ENCODE data around the gene MARS2.
A peak's percentile ranks its signal among the peaks of the same experiment; 100 is the strongest.

Gene MARS2

DNA sequence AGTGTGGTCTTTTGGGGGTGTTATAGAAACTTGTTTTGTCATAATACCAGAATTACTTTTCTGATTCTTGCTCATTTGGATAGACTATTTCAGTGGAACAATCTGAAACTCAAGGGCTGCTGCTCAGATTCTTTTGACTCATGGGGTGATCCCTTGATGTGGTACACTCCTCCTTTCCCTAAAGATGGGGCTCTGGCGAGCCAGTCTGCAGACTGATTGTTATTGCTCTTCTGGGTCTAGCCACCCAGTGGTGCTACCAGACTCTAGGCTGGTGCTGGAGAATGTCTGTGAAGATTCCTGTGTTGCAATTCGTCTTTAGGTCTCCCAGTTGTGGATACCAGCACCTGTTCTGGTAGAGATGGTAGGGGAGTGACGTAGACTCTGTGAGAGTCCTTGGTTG, 4.2 kb upstream of the MARS2 start:
- Histone ChIP-seq H3K4me2 (ENCODE audit: low read length) (no peak overlapping the region), H3K9me3 (ENCODE audit: insufficient read depth, low read length) (no peaks in the 10 kb centered on the region), H3K9ac (ENCODE audit: low read length) (no peak overlapping the region), H3K27me3 (ENCODE audit: low read depth, low read length) (no peaks in the 10 kb centered on the region), H3K4me1 (ENCODE audit: low read length) (0 out of 2 replicates have a peak, but pooled peaks cover 3% of the 10 kb centered on the region), H4K20me1 (ENCODE audit: insufficient read depth, low read length) (no peaks in the 10 kb centered on the region), H3K27ac (ENCODE audit: low read length) (no peak overlapping the region), H3K4me3 (ENCODE audit: low read length) (no peak overlapping the region), H3K36me3 (replicated peaks; ENCODE audit: low read depth, low read length) (no peaks in the 10 kb centered on the region), H2AFZ (ENCODE audit: low read depth, low read length) (no peak overlapping the region), H3K79me2 (ENCODE audit: low read length) (peaks cover 8% of the 10 kb centered on the region)
- TF ChIP-seq CTCF (IDR thresholded peaks at IDR 0.05; ENCODE audit: low read depth, low read length) (no peak), EZH2phosphoT487 (IDR thresholded peaks at IDR 0.05; ENCODE audit: low read depth) (no peak)

- TF ChIP-seq EZH2phosphoT487 (IDR thresholded peaks at IDR 0.05; ENCODE audit: low read depth) (no peak), CTCF (IDR thresholded peaks at IDR 0.05; ENCODE audit: low read depth, low read length) (no peak)
- Histone ChIP-seq H3K27me3 (ENCODE audit: low read depth, low read length) (no peaks in the 10 kb centered on the region), H3K79me2 (ENCODE audit: low read length) (peaks cover 42% of the 10 kb centered on the region)
Observed at GRCh38 chr2:197704434-197705120, 592 bp upstream of the MARS2 start.

DNA sequence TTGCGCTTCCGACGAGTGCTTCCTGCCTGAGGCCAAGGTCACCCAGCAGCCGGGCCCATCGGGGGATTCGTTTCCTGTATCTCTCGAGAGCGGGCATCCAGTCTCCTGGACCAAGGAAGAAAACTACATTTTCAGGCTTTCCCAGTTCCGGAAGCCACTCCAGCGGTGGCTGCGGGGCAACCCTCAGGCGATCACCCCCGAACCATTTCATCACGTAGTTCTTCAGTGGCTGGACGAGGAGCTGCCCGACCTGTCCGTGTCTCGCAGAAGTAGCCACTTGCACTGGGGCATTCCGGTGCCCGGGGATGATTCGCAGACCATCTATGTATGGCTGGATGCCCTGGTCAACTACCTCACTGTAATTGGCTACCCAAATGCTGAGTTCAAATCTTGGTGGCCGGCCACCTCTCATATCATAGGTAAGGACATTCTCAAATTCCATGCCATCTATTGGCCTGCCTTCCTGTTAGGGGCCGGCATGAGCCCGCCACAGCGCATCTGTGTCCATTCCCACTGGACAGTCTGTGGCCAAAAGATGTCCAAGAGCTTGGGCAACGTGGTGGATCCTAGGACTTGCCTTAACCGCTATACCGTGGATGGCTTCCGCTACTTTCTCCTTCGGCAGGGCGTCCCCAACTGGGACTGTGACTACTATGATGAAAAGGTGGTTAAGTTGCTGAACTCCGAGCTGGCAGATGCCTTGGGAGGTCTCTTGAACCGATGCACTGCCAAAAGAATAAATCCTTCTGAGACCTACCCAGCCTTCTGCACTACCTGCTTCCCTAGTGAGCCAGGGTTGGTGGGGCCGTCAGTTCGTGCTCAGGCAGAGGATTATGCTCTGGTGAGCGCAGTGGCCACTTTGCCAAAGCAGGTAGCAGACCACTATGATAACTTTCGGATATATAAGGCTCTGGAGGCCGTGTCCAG, 1.0 kb downstream of the MARS2 start:
- no peak for TF ChIP-seq EZH2phosphoT487 (IDR thresholded peaks at IDR 0.05; ENCODE audit: low read depth)
- TF ChIP-seq CTCF (IDR thresholded peaks at IDR 0.05; ENCODE audit: low read depth, low read length): no peak
- Histone ChIP-seq H3K9ac (ENCODE audit: low read length) (peak overlapping the region; percentile 62), H3K9me3 (ENCODE audit: insufficient read depth, low read length) (no peaks in the 10 kb centered on the region), H3K4me2 (ENCODE audit: low read length) (peak overlapping the region; percentile 97), H3K79me2 (ENCODE audit: low read length) (peaks cover 56% of the 10 kb centered on the region), H3K36me3 (replicated peaks; ENCODE audit: low read depth, low read length) (peaks cover 12% of the 10 kb centered on the region), H3K27me3 (ENCODE audit: low read depth, low read length) (no peaks in the 10 kb centered on the region), H3K4me3 (ENCODE audit: low read length) (peak overlapping the region; percentile 80), H3K4me1 (ENCODE audit: low read length) (peaks cover 36% of the 10 kb centered on the region), H2AFZ (ENCODE audit: low read depth, low read length) (no peak overlapping the region; the same call in 1 of the 2 replicates), H4K20me1 (ENCODE audit: insufficient read depth, low read length) (peaks cover 34% of the 10 kb centered on the region), H3K27ac (ENCODE audit: low read length) (no peak overlapping the region)

More at GRCh38 chr2:197704434-197705120, 592 bp upstream of the MARS2 start:
- H2AFZ ChIP-seq (ENCODE audit: low read depth, low read length): peak overlapping the region; percentile 97
- H3K9ac ChIP-seq (ENCODE audit: low read length): peak overlapping the region; percentile 83
- H4K20me1 ChIP-seq (ENCODE audit: insufficient read depth, low read length): peaks cover 21% of the 10 kb centered on the region
- no peaks in the 10 kb centered on the region for H3K9me3 ChIP-seq (ENCODE audit: insufficient read depth, low read length)
- peaks cover 22% of the 10 kb centered on the region for H3K4me1 ChIP-seq (ENCODE audit: low read length)
- peaks cover 6% of the 10 kb centered on the region for H3K36me3 ChIP-seq (replicated peaks; ENCODE audit: low read depth, low read length)
- H3K4me3 ChIP-seq (ENCODE audit: low read length): peak overlapping the region; percentile 81
- H3K27ac ChIP-seq (ENCODE audit: low read length): peak overlapping the region; percentile 37; the same call in 1 of the 2 replicates
- H3K4me2 ChIP-seq (ENCODE audit: low read length): peak overlapping the region; percentile 90

GRCh38 chr2:197706839-197707207, 1.7 kb downstream of the MARS2 start:
- H3K36me3 ChIP-seq (replicated peaks; ENCODE audit: low read depth, low read length): peaks cover 18% of the 10 kb centered on the region
- peaks cover 36% of the 10 kb centered on the region for H3K4me1 ChIP-seq (ENCODE audit: low read length)
- H2AFZ ChIP-seq (ENCODE audit: low read depth, low read length): no peak overlapping the region
- H3K27me3 ChIP-seq (ENCODE audit: low read depth, low read length): no peaks in the 10 kb centered on the region
- peak overlapping the region; percentile 80 for H3K4me3 ChIP-seq (ENCODE audit: low read length)
- TF ChIP-seq CTCF (IDR thresholded peaks at IDR 0.05; ENCODE audit: low read depth, low read length): no peak
- no peak for TF ChIP-seq EZH2phosphoT487 (IDR thresholded peaks at IDR 0.05; ENCODE audit: low read depth)
- no peaks in the 10 kb centered on the region for H3K9me3 ChIP-seq (ENCODE audit: insufficient read depth, low read length)
- peak overlapping the region; percentile 97 for H3K4me2 ChIP-seq (ENCODE audit: low read length)
- peak overlapping the region; percentile 62 for H3K9ac ChIP-seq (ENCODE audit: low read length)
- H3K79me2 ChIP-seq (ENCODE audit: low read length): peaks cover 62% of the 10 kb centered on the region
- H4K20me1 ChIP-seq (ENCODE audit: insufficient read depth, low read length): peaks cover 37% of the 10 kb centered on the region
- H3K27ac ChIP-seq (ENCODE audit: low read length): no peak overlapping the region
